Adrenal gland (tissue), 5 donors: ENCODE data around the gene COL24A1.

ENCODE experiments used
- POLR2A ChIP-seq, 2 donors: fragments of 450-650 bp; IDR thresholded peaks; one replicate each; pipeline ENCODE4 v1.6.1; 2017; ENCODE audit warnings: antibody characterized with exemption in 2 of 2, mild to moderate bottlenecking in 2 of 2, moderate library complexity in 1 of 2
- TF ChIP-seq, protein P1 (sequence below), 6 experiments: fragments of 450-650 bp in 4 of 6; fragments of 200-600 bp in 2 of 6; sonication (generic) in 1 of 6; IDR thresholded peaks; 1 replicate in 5 of 6; 2 replicates in 1 of 6; pipeline versions ENCODE4 v1.5.1 to v1.8.0; 2016 to 2021; ENCODE audit warnings: antibody characterized with exemption in 6 of 6, mild to moderate bottlenecking in 2 of 6, moderate library complexity in 1 of 6
- donor health status: DM: no; HTN: no; CAD: no.

DNA sequence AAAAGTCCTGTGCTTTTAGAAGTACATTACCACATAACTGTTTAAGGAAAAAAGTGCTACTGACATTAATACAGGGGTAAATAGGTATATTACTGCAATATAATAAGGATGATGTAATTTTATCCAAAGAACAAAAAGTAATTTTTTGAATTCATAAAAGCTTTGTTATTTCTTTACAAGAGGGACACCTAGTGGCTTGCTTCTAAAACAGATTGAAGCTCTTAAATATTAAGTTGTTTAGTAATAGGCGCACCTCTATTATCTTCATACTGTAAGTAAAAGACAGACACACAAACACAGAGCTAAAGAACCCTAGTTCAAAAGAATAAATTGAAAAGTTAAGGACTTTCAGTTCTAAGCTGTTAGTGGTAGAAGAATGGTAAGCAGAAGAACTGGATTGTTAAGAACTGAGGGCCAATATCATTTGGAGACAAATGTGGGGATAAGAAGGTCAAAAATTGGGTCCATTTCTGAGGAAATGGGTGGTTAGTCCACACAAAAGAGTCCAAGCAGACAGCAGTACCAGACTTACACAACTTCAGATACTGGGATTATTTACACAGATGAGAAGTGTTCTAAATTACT is 463.8 kb downstream of the COL24A1 start:
- TF ChIP-seq, protein P1, sequence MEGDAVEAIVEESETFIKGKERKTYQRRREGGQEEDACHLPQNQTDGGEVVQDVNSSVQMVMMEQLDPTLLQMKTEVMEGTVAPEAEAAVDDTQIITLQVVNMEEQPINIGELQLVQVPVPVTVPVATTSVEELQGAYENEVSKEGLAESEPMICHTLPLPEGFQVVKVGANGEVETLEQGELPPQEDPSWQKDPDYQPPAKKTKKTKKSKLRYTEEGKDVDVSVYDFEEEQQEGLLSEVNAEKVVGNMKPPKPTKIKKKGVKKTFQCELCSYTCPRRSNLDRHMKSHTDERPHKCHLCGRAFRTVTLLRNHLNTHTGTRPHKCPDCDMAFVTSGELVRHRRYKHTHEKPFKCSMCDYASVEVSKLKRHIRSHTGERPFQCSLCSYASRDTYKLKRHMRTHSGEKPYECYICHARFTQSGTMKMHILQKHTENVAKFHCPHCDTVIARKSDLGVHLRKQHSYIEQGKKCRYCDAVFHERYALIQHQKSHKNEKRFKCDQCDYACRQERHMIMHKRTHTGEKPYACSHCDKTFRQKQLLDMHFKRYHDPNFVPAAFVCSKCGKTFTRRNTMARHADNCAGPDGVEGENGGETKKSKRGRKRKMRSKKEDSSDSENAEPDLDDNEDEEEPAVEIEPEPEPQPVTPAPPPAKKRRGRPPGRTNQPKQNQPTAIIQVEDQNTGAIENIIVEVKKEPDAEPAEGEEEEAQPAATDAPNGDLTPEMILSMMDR (IDR thresholded peaks at IDR 0.05) = peak; percentile 13 to 64 (median 48)
- TF ChIP-seq POLR2A (IDR thresholded peaks at IDR 0.05) = no peak
